Karpas-422 (cell line): ENCODE results near the gene SLC6A4. TPM values are rescaled to one million over a fixed set of nuclear protein-coding genes. Genes with fewer than 3 reads are reported as not detected.
"Not testable (repeated sequence)": the region's sequence is repeated elsewhere in the genome, so short reads cannot be mapped to it uniquely, and the experiment has no call there.

ENCODE experiments used
- DNase-seq: peaks from one replicate; pipeline ENCODE4 v3.0.0-alpha.2; 2015
- H2AFZ ChIP-seq: fragments of 200-600 bp; sonication (generic); 2 replicates; pipeline ENCODE4 v1.6.1; 2014; ENCODE audit warnings: antibody characterized with exemption, low read length, mixed read lengths
- H3K27ac ChIP-seq: fragments of 200-600 bp; sonication (generic); 2 replicates; pipeline ENCODE4 v1.5.1; 2014; ENCODE audit warnings: mild to moderate bottlenecking, low read length, moderate library complexity
- H3K27me3 ChIP-seq: fragments of 200-600 bp; sonication (generic); 2 replicates; pipeline ENCODE4 v1.6.1; 2014; ENCODE audit warnings: low read length, mixed read lengths
- H3K36me3 ChIP-seq: fragments of 200-600 bp; sonication (generic); 2 replicates; pipeline ENCODE4 v1.6.1; 2014; ENCODE audit warnings: low read length, mixed read lengths; ENCODE audit not compliant: insufficient read depth
- H3K4me1 ChIP-seq: fragments of 200-600 bp; sonication (generic); 2 replicates; pipeline ENCODE4 v1.6.1; 2014; ENCODE audit warnings: mild to moderate bottlenecking, low read length, mixed read lengths
- H3K4me2 ChIP-seq: fragments of 200-600 bp; sonication (generic); 2 replicates; pipeline ENCODE4 v1.6.1; 2014; ENCODE audit warnings: low read length, low read depth, mild to moderate bottlenecking; ENCODE audit not compliant: poor library complexity, severe bottlenecking
- H3K4me3 ChIP-seq: fragments of 200-600 bp; sonication (generic); 2 replicates; pipeline ENCODE4 v1.5.1; 2014; ENCODE audit warnings: mild to moderate bottlenecking, antibody characterized with exemption, low read length, mixed read lengths
- H3K79me2 ChIP-seq: fragments of 200-600 bp; sonication (generic); 2 replicates; pipeline ENCODE4 v1.6.1; 2014; ENCODE audit warnings: mild to moderate bottlenecking, low read length, mixed read lengths
- H3K9ac ChIP-seq: fragments of 200-600 bp; sonication (generic); 2 replicates; pipeline ENCODE4 v1.6.0; 2014; ENCODE audit warnings: low read length
- H3K9me2 ChIP-seq: fragments of 200-600 bp; sonication (generic), shearing (Covaris generic); replicated peaks from 2 replicates; pipeline ENCODE4 v1.6.0; 2014; ENCODE audit warnings: mild to moderate bottlenecking, low read length, moderate library complexity; ENCODE audit not compliant: insufficient read depth
- H3K9me3 ChIP-seq: fragments of 300-700, 200-600 bp; sonication (generic); 2 replicates; pipeline ENCODE4 v1.6.1; 2014; ENCODE audit warnings: low read length, mixed read lengths
- H4K20me1 ChIP-seq: fragments of 200-600 bp; sonication (generic); 2 replicates; pipeline ENCODE4 v1.6.1; 2014; ENCODE audit warnings: mild to moderate bottlenecking, antibody characterized with exemption, low read length, low read depth; ENCODE audit not compliant: insufficient read depth
- total RNA-seq: library from RNA; depleted of rRNA; stranded (reverse); fragments of >200 nt; shearing (Covaris generic); gene quantifications from 2 replicates; pipeline ENCODE4 v1.2.3, GENCODE V29; 2014; ENCODE audit warnings: low replicate concordance

SLC6A4 gene
- total RNA-seq, 1 experiment from 2014 or later: not detected

DNA sequence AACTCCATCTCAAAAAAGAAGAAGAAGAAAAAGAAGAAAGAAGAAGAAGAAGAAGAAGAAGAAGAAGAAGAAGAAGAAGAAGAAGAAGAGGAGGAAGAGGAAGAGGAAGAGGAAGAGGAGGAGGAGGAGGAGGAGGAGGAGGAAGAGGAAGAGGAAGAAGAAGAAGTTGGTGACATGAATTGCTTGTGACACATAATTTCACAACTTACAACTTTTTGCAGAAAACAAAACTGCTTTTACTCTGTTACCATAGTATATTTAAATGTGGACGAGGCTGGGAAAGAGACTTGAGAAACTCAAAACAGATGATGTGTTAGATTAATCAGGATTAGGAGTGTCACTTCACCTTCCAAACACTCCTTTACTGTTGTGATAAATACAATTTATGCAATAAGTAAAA lies 5.5 kb downstream of the SLC6A4 start:
- not testable (repeated sequence) for H3K4me3 ChIP-seq, H3K79me2 ChIP-seq, H3K27me3 ChIP-seq, H3K27ac ChIP-seq, H4K20me1 ChIP-seq, H3K9me2 ChIP-seq, H3K9me3 ChIP-seq, H3K4me1 ChIP-seq, H3K36me3 ChIP-seq, H3K9ac ChIP-seq, DNase-seq
- peak overlapping the region; percentile 42 for H3K4me2 ChIP-seq
- H2AFZ ChIP-seq: peak overlapping the region; percentile 98

DNA sequence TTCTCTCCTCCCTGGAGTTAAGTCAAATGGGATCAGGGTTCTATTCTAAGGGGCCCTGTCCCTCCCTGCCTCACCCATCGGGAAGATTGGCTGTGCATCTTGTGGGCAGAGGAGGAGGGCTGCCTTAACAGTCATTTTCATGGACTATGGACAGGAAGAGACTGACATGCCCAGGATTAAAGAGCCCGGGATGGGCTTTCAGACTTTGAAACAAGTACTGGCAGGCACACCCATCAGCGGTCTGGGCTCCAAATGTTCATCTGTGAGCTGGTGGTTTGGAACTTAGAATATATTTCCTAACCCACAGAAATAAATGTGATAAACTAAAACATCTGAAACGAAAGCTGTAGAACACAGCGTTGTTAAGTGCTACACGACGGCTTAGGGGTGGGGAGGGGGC lies 6.5 kb downstream of the SLC6A4 start:
- Histone ChIP-seq H3K27me3 (no peaks in the 10 kb centered on the region), H3K9me3 (no peaks in the 10 kb centered on the region), H4K20me1 (no peaks in the 10 kb centered on the region), H2AFZ (no peak overlapping the region), H3K36me3 (no peaks in the 10 kb centered on the region), H3K79me2 (no peaks in the 10 kb centered on the region), H3K4me3 (no peak overlapping the region), H3K9me2 (no peaks in the 10 kb centered on the region), H3K9ac (no peak overlapping the region), H3K4me1 (peaks cover 6% of the 10 kb centered on the region), H3K27ac (no peak overlapping the region), H3K4me2 (no peak overlapping the region)
- DNase-seq: no peak

DNA sequence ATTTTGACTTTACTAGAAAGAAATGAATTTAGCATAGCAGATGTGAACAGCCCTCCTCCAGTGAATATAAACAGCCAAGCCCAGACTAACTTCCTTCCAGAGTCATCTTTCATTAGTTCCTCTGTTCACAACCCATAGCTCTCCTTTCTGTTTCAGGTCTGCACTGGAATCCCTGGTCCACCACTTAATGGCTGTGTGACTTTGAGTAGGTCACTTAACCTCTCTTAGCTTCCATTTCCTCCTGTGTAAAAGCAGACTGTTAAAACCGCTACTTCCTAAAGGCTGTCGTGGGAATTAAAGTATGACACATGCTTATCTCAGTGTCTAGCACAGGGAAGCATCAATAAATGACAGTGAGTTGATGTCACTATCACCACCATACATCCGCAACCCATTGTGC lies 7.5 kb downstream of the SLC6A4 start:
- Histone ChIP-seq H3K4me2 (no peak overlapping the region), H3K4me3 (no peak overlapping the region), H3K9ac (no peak overlapping the region), H4K20me1 (no peaks in the 10 kb centered on the region), H3K27ac (no peak overlapping the region), H2AFZ (no peak overlapping the region), H3K9me2 (no peaks in the 10 kb centered on the region), H3K4me1 (peaks cover 6% of the 10 kb centered on the region), H3K9me3 (no peaks in the 10 kb centered on the region), H3K79me2 (no peaks in the 10 kb centered on the region), H3K36me3 (no peaks in the 10 kb centered on the region), H3K27me3 (no peaks in the 10 kb centered on the region)
- DNase-seq: no peak

DNA sequence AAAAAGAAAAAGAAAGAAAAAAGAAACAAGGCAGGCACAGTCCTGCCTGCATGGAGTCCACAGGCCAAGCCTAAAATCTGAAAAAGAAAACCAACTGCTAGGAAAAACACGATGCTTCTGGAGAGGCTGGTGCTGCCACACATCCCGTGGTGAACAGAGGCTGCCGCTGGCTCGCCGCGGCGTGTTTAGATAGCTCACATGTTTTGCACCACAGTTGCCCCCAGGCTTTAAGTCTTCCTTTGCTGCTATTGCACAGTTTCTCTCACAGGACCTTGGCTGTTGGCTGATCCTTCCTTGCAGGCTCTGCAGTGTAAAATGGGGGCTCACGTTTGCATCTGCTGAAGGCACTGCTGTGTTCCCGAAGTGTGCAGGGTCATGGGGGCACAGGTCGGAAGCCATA lies 8.6 kb downstream of the SLC6A4 start:
- no peaks in the 10 kb centered on the region for H3K27me3 ChIP-seq
- H3K4me1 ChIP-seq: peaks cover 6% of the 10 kb centered on the region
- H2AFZ ChIP-seq: no peak overlapping the region
- no peaks in the 10 kb centered on the region for H3K79me2 ChIP-seq
- no peak overlapping the region for H3K4me3 ChIP-seq
- no peaks in the 10 kb centered on the region for H3K9me2 ChIP-seq
- no peak for DNase-seq
- no peak overlapping the region for H3K9ac ChIP-seq
- H4K20me1 ChIP-seq: no peaks in the 10 kb centered on the region
- no peaks in the 10 kb centered on the region for H3K9me3 ChIP-seq
- H3K27ac ChIP-seq: no peak overlapping the region
- no peak overlapping the region for H3K4me2 ChIP-seq
- H3K36me3 ChIP-seq: no peaks in the 10 kb centered on the region

DNA sequence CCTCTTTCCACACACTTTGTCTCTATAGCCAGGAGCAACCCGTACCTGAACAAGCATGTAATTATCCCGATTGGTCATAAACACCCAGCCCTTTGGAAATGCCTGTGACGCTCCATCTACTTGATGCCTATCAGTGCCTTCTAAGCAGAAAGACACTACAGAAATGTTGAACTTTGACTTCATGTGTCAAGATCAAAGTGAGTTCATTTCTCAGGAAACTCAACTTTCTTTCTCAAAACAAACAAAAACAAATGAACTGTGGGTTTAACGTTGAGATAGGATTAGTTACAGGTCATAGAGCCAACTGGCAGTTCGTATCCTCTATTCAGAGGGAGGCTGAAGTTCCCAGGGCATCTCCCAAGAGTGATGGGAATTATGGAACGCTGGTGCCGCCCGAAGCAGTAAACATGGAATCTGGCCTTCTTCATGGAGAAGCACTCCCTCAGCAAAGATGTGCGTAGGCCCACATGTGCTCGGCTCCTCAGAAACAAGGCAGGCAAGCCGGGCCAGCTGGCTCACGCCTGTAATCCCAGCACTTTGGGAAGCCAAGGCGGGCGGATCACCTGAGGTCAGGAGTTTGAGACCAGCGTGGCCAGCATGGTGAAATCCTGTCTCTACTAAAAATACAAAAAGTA lies 9.5 kb downstream of the SLC6A4 start:
- Histone ChIP-seq H3K4me1 (peaks cover 6% of the 10 kb centered on the region), H3K9me2 (no peaks in the 10 kb centered on the region), H3K4me2 (no peak overlapping the region), H3K27me3 (no peaks in the 10 kb centered on the region), H3K79me2 (no peaks in the 10 kb centered on the region), H2AFZ (no peak overlapping the region), H3K36me3 (no peaks in the 10 kb centered on the region), H3K9ac (no peak overlapping the region), H3K4me3 (no peak overlapping the region), H4K20me1 (no peaks in the 10 kb centered on the region), H3K27ac (no peak overlapping the region), H3K9me3 (no peaks in the 10 kb centered on the region)
- DNase-seq: no peak

DNA sequence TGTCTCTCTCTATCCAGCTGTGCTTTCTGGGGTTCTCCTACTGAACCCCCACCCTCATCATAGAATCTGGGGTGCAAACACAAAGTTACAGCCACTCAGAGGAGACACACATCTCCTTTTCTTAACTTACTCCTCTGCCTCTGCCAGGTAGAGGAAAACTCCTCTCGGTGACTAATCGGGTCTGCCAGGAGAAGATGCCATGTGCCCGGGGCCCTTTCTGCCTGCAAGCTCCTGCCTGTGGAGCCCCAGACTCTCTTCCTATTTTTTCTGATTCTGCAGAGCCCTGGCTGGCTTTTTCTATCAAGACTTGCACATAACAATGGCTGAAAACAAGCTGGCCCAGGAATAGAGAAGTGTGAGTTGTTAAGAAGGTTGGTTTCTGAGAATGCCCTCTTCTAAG lies 10.4 kb downstream of the SLC6A4 start:
- Histone ChIP-seq H3K27me3 (no peaks in the 10 kb centered on the region), H3K79me2 (no peaks in the 10 kb centered on the region), H3K36me3 (no peaks in the 10 kb centered on the region), H3K4me2 (no peak overlapping the region), H3K4me3 (no peak overlapping the region), H3K4me1 (peaks cover 2% of the 10 kb centered on the region), H4K20me1 (no peaks in the 10 kb centered on the region), H3K9ac (no peak overlapping the region), H3K27ac (no peak overlapping the region), H2AFZ (no peak overlapping the region), H3K9me3 (no peaks in the 10 kb centered on the region), H3K9me2 (no peaks in the 10 kb centered on the region)
- DNase-seq: no peak

DNA sequence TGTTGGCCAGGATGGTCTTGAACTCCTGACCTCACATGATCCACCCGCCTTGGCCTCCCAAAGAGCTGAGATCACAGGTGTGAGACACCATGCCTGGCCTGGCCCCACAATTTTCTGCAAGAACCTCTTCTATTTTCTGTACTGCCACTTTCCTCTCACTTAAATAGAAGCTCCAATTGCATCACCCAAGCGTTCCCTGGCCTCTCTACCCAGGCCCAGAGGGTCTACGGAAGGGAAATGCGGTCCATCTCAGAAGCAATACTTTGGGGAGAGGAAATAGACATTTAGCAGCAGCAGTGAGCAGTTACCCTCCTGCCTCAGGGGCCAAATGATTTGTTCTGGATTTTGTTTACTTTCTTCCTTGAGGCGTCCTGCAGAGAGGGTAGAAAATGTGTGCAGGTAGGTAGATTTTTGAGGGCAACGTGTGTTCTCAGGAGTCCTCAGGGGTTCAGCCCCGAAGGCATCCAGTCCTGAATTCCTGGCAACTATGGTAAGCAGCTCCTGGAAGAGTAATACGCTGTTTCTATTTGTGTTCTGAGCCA lies 11.0 kb downstream of the SLC6A4 start:
- Histone ChIP-seq H3K4me3 (no peak overlapping the region), H4K20me1 (no peaks in the 10 kb centered on the region), H3K27me3 (no peaks in the 10 kb centered on the region), H3K9me3 (no peaks in the 10 kb centered on the region), H3K79me2 (no peaks in the 10 kb centered on the region), H3K9me2 (no peaks in the 10 kb centered on the region), H3K4me1 (no peaks in the 10 kb centered on the region), H3K4me2 (no peak overlapping the region), H3K27ac (no peak overlapping the region), H3K36me3 (no peaks in the 10 kb centered on the region), H2AFZ (no peak overlapping the region), H3K9ac (no peak overlapping the region)
- DNase-seq: no peak

DNA sequence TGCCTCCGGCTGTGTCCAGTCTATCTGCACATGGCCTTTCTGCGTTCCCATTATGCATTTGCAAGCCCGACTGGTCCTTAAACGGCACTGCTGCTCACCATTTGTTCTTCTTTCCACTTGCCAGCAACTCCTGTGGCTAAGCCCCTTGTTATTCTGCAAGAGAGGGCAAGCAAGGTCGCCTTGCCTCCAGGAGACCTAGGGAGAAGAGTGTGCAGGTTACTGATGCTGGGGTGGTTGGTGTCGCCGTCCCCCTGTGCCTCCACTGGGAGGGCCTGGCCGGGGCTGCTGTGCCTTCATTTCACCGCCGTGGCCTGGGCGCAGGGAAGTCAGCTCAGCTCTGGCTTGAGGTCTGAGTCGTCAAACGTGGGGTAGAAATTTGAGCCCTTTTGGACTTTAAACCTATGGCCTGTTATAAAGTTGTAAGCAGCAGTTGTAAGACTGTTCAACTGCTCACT lies 12.7 kb downstream of the SLC6A4 start:
- H3K27ac ChIP-seq: no peak overlapping the region
- no peaks in the 10 kb centered on the region for H3K27me3 ChIP-seq
- no peaks in the 10 kb centered on the region for H4K20me1 ChIP-seq
- H3K4me2 ChIP-seq: no peak overlapping the region
- no peaks in the 10 kb centered on the region for H3K4me1 ChIP-seq
- DNase-seq: no peak
- H3K79me2 ChIP-seq: no peaks in the 10 kb centered on the region
- H3K36me3 ChIP-seq: no peaks in the 10 kb centered on the region
- no peaks in the 10 kb centered on the region for H3K9me2 ChIP-seq
- H3K4me3 ChIP-seq: no peak overlapping the region
- no peak overlapping the region for H2AFZ ChIP-seq
- no peak overlapping the region for H3K9ac ChIP-seq
- no peaks in the 10 kb centered on the region for H3K9me3 ChIP-seq
